K562 (cell line): ENCODE results near the gene ZNF473. TPM values are rescaled to one million over a fixed set of nuclear protein-coding genes. Genes with fewer than 3 reads are reported as not detected.
A peak's percentile ranks its signal among the peaks of the same experiment; 100 is the strongest.

Experiments
- ARHGAP35 ChIP-seq: fragments of 450-650 bp; IDR thresholded peaks from 2 replicates; pipeline ENCODE4 v1.6.1; 2018; ENCODE audit not compliant: partially characterized antibody
- ATF1 ChIP-seq, 2 experiments: fragments of 450-650 bp in 1 of 2; IDR thresholded peaks; 2 replicates each; pipeline ENCODE4 v1.6.1; 2016; ENCODE audit warnings: missing compliant biosample characterization in 1 of 2, missing genetic modification characterization in 1 of 2
- COPS2 ChIP-seq: fragments of 450-650 bp; conservative IDR thresholded peaks from 2 replicates; pipeline ENCODE4 v1.6.1; 2016; ENCODE audit warnings: mild to moderate bottlenecking, moderate library complexity
- CREBBP ChIP-seq: IDR thresholded peaks from one replicate; pipeline ENCODE4 v1.6.1; 2012; ENCODE audit warnings: low read depth, mild to moderate bottlenecking, control low read depth, inconsistent platforms, low read length
- DIDO1 ChIP-seq: fragments of 450-650 bp; IDR thresholded peaks from 2 replicates; pipeline ENCODE4 v1.6.1; 2016; ENCODE audit warnings: low read depth, missing biosample characterization, missing genetic modification characterization
- ELF2 ChIP-seq: fragments of 250-450 bp; sonication (Bioruptor Pico); IDR thresholded peaks from 2 replicates; pipeline ENCODE4 v1.5.0; 2021; ENCODE audit warnings: mild to moderate bottlenecking
- ESRRB ChIP-seq: fragments of 250-450 bp; sonication (Bioruptor Pico); IDR thresholded peaks from 2 replicates; pipeline ENCODE4 v1.5.0; 2020; ENCODE audit warnings: mild to moderate bottlenecking, moderate library complexity, borderline replicate concordance
- GABPB1 ChIP-seq: sonication (generic); formaldehyde crosslinking; IDR thresholded peaks from 2 replicates; pipeline ENCODE4 v1.8.0; 2022; ENCODE audit warnings: mild to moderate bottlenecking, missing genetic modification reagents
- HMG20B ChIP-seq: fragments of 250-450 bp; sonication (Bioruptor Pico); IDR thresholded peaks from 2 replicates; pipeline ENCODE4 v1.5.0; 2021; ENCODE audit warnings: mild to moderate bottlenecking
- IFI16 ChIP-seq: fragments of 250-450 bp; sonication (Bioruptor Pico); IDR thresholded peaks from 2 replicates; pipeline ENCODE4 v2.1.2; 2022; ENCODE audit warnings: mild to moderate bottlenecking, inconsistent platforms
- KAT8 ChIP-seq: fragments of 450-650 bp; IDR thresholded peaks from 2 replicates; pipeline ENCODE4 v1.6.1; 2016; ENCODE audit warnings: low read depth, mild to moderate bottlenecking
- MAZ ChIP-seq, 2 experiments: fragments of 450-650 bp in 1 of 2; sonication (generic) in 1 of 2; formaldehyde crosslinking; IDR thresholded peaks in 1 of 2; conservative IDR thresholded peaks in 1 of 2; 2 replicates each; pipeline versions ENCODE4 v1.4.0 to v1.5.0; 2020; ENCODE audit warnings: mild to moderate bottlenecking in 1 of 2, missing genetic modification reagents in 1 of 2
- NFE2 ChIP-seq: IDR thresholded peaks from 2 replicates; pipeline ENCODE4 v1.6.1; 2014; ENCODE audit warnings: antibody characterized with exemption, low read depth
- PHB ChIP-seq: fragments of 250-450 bp; sonication (Bioruptor Pico); IDR thresholded peaks from 2 replicates; pipeline ENCODE4 v1.5.0; 2021
- POLR3G ChIP-seq: IDR thresholded peaks from 2 replicates; pipeline ENCODE4 v1.6.1; 2011; ENCODE audit not compliant: insufficient read length, insufficient replicate concordance; ENCODE audit errors: extremely low read depth
- TAF15 ChIP-seq: fragments of 200-400 bp; formaldehyde crosslinking; IDR thresholded peaks from 2 replicates; pipeline ENCODE4 v1.6.1; 2017; ENCODE audit warnings: mild to moderate bottlenecking, low read depth, low read length, moderate library complexity
- TRIM24 ChIP-seq, 2 experiments: fragments of 450-650 bp; IDR thresholded peaks; 2 replicates each; pipeline ENCODE4 v1.6.1; 2016
- ZNF217 ChIP-seq: sonication (generic); formaldehyde crosslinking; IDR thresholded peaks from 2 replicates; pipeline ENCODE4 v1.8.0; 2022; ENCODE audit warnings: mild to moderate bottlenecking, missing genetic modification reagents
- ZNF263 ChIP-seq: sonication (generic); formaldehyde crosslinking; IDR thresholded peaks from 2 replicates; pipeline ENCODE4 v1.8.0; 2022; ENCODE audit warnings: mild to moderate bottlenecking, missing genetic modification reagents, borderline replicate concordance
- ZNF324 ChIP-seq: fragments of 250-450 bp; sonication (Bioruptor Pico); IDR thresholded peaks from 2 replicates; pipeline ENCODE4 v1.4.0; 2020; ENCODE audit warnings: mild to moderate bottlenecking
- ZNF584 ChIP-seq: fragments of 200-800 bp; sonication (Bioruptor generic); IDR thresholded peaks from 2 replicates; pipeline ENCODE4 v1.6.1; 2016; ENCODE audit warnings: low read depth, mild to moderate bottlenecking, missing genetic modification characterization, missing compliant biosample characterization
- polyA plus RNA-seq, 8 experiments: library from polyadenylated mRNA; depleted of rRNA in 4 of 8; stranded (reverse) in 5 of 8; unstranded in 3 of 8; fragments of >200 nt; fragmentation: Nextera tagmentation in 2 of 8; fragmentation: Illumina TruSeq in 1 of 8; extraction: Ambion mirVana in 2 of 8; extraction: Trizol in 1 of 8; gene quantifications; 2 replicates each; pipeline versions ENCODE4 v1.2.1 to v1.2.3, GENCODE V29; 2011 to 2014; ENCODE audit warnings: inconsistent platforms in 1 of 8, missing spikeins in 1 of 8
- total RNA-seq, 7 experiments: library from RNA; depleted of rRNA in 6 of 7; stranded (reverse); fragments of >200 nt in 6 of 7; fragmentation: Illumina TruSeq in 2 of 7; extraction: Trizol in 2 of 7; gene quantifications; 2 replicates each; pipeline versions ENCODE4 v1.2.1 to v1.2.3, GENCODE V29; 2011 to 2021; ENCODE audit warnings: low replicate concordance in 1 of 7
- TF ChIP-seq, protein P1 (sequence below): fragments of 450-650 bp; IDR thresholded peaks from 2 replicates; pipeline ENCODE4 v1.6.1; 2017; ENCODE audit warnings: antibody characterized with exemption
- TF ChIP-seq, protein P2 (sequence below): fragments of 450-650 bp; IDR thresholded peaks from 2 replicates; pipeline ENCODE4 v1.6.1; 2018; ENCODE audit not compliant: partially characterized antibody

The ZNF473 gene
- total and polyA plus RNA-seq, 9 of the 15 experiments (the other 6 are each of a cell fraction or from before 2014, with no cell fraction given): 8.2 to 34.0 (median 28.5) TPM

DNA sequence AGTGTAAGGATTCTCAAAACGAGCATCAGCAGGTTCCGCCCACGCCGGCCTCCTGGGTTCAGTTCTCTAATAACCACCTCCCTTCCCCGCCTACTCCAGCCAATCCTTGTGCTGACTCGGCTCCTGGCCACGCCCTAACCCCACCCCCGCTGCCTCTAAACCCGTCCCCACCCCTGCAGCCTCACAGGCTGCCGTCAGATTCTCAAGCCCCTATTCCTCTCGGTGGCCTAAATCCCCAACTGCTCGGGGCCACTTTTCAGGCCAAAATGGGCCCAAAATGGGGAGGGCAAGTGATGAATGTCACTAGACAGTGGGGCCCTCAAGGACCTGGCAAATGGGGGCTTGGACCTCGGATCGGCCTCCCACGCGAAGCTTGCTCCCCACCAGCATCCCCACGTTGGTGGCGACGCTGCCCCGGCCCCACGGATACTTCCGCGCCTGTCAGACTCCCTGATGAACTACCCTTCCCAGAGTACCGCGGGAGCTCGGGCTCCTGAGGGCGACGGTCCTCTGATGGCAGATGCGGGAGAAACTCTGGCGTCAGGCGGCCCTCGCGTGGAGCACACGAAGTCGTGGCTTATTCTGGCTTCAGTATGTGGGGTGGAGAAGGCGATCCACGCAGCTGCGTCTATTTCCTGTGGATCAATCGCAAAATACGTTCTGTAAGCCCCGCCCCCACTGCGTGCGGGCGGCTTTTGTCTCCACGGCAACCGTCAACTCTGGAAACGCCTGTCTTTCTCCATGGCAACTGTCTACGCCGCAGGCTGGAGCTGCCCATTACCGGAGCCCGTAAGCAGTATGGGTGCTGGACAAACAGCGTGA lies 24.8 kb downstream of the ZNF473 start (continued):
- TF ChIP-seq ZNF263 (no peak), ZNF324 (CRISPR knock-in tag) (no peak), POLR3G (no peak), MAZ (CRISPR knock-in tag; conservative IDR thresholded peaks at IDR 0.05 in 1 of 2, IDR thresholded peaks at IDR 0.05 in 1 of 2) (no peak), ZNF584 (CRISPR knock-in tag) (no peak), NFE2 (no peak), ESRRB (CRISPR knock-in tag) (no peak), ELF2 (CRISPR knock-in tag) (no peak), PHB (CRISPR knock-in tag) (no peak), ATF1 (CRISPR knock-in tag; IDR thresholded peaks at IDR 0.05) (no peak), ATF1 (tag; IDR thresholded peaks at IDR 0.05) (peak; percentile 73), IFI16 (CRISPR knock-in tag) (no peak), DIDO1 (tag) (no peak), KAT8 (no peak), COPS2 (no peak), TAF15 (no peak), ZNF217 (CRISPR knock-in tag) (no peak), ARHGAP35 (no peak), CREBBP (no peak), HMG20B (CRISPR knock-in tag) (no peak), GABPB1 (CRISPR knock-in tag) (peak; percentile 58; the same call in 1 of the 2 replicates), TRIM24 (IDR thresholded peaks at IDR 0.05) (no peak)
- TF ChIP-seq, protein P1, sequence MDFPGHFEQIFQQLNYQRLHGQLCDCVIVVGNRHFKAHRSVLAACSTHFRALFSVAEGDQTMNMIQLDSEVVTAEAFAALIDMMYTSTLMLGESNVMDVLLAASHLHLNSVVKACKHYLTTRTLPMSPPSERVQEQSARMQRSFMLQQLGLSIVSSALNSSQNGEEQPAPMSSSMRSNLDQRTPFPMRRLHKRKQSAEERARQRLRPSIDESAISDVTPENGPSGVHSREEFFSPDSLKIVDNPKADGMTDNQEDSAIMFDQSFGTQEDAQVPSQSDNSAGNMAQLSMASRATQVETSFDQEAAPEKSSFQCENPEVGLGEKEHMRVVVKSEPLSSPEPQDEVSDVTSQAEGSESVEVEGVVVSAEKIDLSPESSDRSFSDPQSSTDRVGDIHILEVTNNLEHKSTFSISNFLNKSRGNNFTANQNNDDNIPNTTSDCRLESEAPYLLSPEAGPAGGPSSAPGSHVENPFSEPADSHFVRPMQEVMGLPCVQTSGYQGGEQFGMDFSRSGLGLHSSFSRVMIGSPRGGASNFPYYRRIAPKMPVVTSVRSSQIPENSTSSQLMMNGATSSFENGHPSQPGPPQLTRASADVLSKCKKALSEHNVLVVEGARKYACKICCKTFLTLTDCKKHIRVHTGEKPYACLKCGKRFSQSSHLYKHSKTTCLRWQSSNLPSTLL: no peak
- TF ChIP-seq, protein P2, sequence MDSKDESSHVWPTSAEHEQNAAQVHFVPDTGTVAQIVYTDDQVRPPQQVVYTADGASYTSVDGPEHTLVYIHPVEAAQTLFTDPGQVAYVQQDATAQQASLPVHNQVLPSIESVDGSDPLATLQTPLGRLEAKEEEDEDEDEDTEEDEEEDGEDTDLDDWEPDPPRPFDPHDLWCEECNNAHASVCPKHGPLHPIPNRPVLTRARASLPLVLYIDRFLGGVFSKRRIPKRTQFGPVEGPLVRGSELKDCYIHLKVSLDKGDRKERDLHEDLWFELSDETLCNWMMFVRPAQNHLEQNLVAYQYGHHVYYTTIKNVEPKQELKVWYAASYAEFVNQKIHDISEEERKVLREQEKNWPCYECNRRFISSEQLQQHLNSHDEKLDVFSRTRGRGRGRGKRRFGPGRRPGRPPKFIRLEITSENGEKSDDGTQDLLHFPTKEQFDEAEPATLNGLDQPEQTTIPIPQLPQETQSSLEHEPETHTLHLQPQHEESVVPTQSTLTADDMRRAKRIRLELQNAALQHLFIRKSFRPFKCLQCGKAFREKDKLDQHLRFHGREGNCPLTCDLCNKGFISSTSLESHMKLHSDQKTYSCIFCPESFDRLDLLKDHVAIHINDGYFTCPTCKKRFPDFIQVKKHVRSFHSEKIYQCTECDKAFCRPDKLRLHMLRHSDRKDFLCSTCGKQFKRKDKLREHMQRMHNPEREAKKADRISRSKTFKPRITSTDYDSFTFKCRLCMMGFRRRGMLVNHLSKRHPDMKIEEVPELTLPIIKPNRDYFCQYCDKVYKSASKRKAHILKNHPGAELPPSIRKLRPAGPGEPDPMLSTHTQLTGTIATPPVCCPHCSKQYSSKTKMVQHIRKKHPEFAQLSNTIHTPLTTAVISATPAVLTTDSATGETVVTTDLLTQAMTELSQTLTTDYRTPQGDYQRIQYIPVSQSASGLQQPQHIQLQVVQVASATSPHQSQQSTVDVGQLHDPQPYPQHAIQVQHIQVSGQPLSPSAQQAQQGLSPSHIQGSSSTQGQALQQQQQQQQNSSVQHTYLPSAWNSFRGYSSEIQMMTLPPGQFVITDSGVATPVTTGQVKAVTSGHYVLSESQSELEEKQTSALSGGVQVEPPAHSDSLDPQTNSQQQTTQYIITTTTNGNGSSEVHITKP: no peak
